ENCODE data around the gene ZNF436.

The ZNF436 gene

GRCh38 chr1:23366598-23366997, 3.0 kb downstream of the ZNF436 start:
- DNase-seq (ENCODE audit: low read depth in 2 of 2), result no peak

- DNase-seq (ENCODE audit: low read depth in 2 of 2), result no peak
Observed at GRCh38 chr1:23366146-23366545, 3.5 kb downstream of the ZNF436 start.

- no peak for DNase-seq (ENCODE audit: low read depth in 2 of 2)
Observed at GRCh38 chr1:23362218-23362713, 7.4 kb downstream of the ZNF436 start.

- no peak for DNase-seq (ENCODE audit: low read depth in 2 of 2)
Observed at GRCh38 chr1:23358310-23358875, 11.2 kb downstream of the ZNF436 start.

GRCh38 chr1:23357138-23357908, 12.3 kb downstream of the ZNF436 start:
- DNase-seq (ENCODE audit: low read depth in 2 of 2), result no peak

DNA sequence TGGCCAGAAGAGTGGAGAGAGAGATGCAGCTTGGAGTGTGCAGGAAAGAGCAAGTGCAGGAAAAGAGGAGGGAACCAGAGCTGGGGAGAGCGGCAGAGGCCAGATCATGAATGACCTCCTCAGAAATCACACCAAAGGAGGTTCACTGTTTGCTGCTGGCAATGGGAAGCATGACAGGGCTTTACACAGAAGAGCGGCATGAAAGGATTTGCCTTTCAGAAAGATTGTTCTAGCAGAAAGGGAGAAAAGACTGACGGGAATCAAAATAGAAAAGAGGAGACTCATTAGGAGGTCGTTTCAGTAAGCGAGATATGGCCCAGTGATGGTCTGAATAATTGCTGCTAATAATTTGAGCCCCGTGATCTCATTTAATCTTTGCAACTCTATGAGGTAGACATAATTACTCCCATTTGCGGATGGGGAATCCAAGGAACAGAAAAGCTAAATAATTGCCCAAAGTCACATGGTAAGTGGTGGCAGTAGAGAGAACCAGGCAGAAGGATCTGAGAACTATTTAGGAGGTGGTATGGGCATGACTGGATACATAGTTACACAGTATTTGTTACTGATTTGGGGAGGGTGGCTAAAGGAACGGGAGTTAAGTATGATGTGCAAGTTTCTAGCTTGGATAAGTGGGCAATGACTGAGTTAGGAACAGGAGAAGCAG, 13.0 kb downstream of the ZNF436 start:
- no peak for DNase-seq (ENCODE audit: low read depth in 2 of 2)

- no peak for DNase-seq (ENCODE audit: low read depth in 2 of 2)
Observed at GRCh38 chr1:23354245-23354644, 15.4 kb downstream of the ZNF436 start.

- DNase-seq (ENCODE audit: low read depth in 2 of 2), result no peak
Observed at GRCh38 chr1:23352096-23352695, 17.4 kb downstream of the ZNF436 start.

DNA sequence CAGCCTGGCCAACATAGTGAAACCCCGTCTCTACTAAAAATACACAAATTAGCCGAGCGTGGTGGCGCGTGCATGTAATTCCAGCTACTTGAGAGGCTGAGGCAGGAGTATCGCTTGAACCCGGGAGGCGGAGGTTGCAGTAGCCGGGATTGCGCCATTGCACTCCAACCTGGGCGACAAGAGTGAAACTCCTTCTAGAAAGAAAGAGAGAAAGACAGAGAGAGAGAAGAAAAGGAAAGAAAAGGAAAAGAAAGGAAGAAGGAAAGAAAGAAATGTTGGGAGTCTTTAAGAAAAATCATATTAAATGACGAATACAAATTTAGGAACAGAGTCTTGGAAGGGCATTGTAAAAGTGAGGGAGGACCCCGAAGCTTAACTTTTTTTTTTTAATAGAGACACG, 23.7 kb downstream of the ZNF436 start:
- DNase-seq (ENCODE audit: low read depth in 2 of 2), result no peak

DNA sequence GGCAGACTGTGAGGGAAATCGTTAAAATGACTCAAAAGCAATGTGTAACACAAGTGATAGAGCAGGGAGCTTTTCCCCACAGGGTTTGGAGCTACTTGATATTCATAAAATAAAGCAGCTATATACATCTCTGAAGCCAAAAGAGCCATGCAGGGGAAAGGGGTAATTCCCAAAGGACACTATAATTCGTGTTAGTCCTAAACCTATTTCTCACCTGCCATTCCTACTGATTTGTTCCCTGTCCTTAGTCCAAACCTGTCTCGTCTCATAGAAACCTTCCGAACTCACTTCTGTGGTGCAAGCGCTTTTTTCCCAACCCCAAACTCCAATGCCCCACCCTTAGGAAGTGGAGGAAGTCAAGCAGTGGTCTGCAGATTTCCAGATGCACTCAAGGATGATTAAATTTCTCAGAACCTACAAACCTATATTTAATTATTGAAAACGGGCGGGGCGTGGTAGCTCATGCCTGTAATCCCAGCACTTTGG, 24.6 kb downstream of the ZNF436 start:
- DNase-seq (ENCODE audit: low read depth in 2 of 2), result no peak

- DNase-seq (ENCODE audit: low read depth in 2 of 2), result peak; percentile 99 to 100
Observed at GRCh38 chr1:23344111-23344986, 25.3 kb downstream of the ZNF436 start, which contains the start of gene HNRNPR. HNRNPR (minus strand) TSS chr1:23344284; CDS start chr1:23341008, 3,276 bp downstream.

DNA sequence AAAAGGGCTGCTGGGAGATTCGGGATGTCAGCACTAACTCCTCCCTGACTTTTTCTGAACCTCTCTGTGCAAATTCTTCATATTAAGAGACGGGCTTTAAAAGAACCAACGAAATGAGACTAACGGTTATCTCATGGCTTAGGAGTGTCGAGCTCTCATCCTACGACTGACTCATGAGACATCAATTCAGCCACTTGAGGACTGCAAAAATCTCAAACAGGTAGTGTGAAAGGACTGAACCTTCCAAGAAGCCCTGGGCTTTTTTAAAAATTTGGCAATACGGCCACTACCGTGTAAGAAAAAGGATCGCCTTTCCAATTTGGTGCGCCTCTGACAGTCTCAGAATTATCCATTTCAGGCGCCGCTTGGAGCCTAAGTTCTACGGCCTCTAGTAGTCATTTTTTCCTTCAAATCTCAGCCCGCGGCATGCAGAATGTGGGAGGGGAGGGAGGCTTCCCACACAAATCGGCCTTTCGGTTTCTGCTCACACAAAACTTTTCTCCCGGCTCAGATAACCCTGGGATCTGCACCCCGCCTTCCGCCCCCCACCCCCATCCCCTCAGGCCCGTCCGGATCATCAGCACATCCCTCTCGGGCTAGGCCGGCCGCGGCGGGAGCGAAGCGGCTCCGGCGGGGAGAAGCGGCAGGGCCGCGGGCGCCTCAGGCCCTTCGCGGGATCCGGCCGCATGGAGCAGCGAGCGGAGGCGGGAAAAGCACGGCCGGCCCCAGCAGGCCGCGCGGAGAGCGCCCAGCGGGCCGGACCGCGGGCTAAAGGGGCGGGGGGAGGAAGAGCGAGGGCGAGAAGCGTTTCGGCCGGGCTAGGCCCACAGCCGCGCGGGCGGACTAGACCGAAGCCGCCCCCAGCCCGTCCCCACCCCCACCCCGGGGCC, 26.2 kb downstream of the ZNF436 start:
- DNase-seq (ENCODE audit: low read depth in 2 of 2), result peak; percentile 38 to 53

GRCh38 chr1:23341931-23342692, 27.5 kb downstream of the ZNF436 start:
- DNase-seq (ENCODE audit: low read depth in 2 of 2), result no peak

DNA sequence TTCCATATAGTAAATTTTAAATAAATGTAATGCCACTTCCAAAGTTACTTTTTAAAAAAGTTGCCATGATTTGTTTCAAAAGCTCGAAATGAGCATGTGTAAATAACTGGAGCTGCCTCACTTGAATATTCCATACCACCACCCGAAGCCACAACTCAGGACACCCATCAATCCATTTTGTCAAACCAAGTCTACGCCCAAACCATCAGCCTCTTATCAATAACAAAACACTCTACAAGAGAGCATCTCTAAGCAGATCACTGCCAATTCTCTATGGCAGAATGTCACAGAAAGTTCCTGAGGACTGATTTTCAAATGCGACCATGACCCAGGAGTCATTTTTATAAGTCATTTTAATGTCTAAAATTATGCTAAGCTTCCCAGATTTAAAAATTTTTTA, 30.0 kb downstream of the ZNF436 start:
- no peak for DNase-seq (ENCODE audit: low read depth in 2 of 2)

DNA sequence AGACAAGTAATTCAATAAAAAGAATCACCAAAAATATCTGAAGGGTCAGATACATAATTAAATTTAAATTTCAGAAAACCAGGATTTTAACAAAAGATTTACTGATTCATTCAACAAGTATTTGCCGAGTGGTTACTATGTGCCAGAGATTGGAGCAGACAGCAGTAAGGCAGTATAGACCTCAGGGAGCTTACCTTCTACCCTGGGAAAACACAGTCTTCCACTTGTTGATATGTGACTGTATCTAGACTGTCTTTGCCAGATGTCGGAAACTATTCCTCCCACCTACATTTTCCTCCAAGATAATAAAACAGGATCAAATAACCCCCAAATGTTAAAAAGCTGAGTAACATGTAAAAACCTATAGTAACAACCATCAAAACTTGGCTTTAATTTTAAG, 31.8 kb downstream of the ZNF436 start:
- no peak for DNase-seq (ENCODE audit: low read depth in 2 of 2)

DNA sequence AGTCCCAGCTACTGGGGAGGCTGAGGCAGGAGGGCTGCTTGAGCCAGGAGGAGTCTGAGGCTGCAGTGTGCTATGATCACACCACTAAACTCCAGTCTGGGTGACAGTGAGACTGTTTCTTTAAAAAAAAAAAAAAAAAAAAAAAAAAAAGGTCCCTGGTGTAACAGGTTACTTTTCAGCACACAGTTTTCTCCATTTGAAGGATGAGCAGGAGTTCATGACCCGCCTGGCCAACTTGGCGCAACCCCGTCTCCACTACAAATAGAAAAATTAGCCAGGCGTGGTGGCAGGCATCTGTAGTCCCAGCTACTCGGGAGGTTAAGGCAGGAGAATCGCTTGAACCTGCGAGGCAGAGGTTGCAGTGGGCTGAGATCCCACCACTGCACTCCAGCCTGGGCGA, 37.9 kb downstream of the ZNF436 start:
- DNase-seq (ENCODE audit: low read depth in 2 of 2), result no peak

DNA sequence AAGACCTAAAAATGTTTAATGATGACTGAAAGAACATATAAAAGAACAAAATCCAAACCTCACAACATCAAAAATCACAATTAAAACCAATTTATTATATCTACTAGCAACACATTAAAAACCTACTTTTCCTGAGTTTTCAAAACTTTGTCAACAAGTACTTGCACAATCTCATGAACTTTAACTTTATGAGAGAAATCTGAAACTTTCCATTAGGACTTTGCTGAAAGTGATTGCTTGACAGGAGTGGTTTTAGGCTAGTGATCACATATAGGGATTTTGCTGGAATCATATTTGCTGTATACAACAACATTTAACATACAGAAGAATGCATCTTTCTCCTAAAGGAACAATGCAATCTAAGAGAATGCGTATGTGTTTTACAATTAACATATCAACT, 38.8 kb downstream of the ZNF436 start:
- no peak for DNase-seq (ENCODE audit: low read depth in 2 of 2)

GRCh38 chr1:23325393-23325792, 44.2 kb downstream of the ZNF436 start:
- DNase-seq (ENCODE audit: low read depth in 2 of 2), result no peak

DNA sequence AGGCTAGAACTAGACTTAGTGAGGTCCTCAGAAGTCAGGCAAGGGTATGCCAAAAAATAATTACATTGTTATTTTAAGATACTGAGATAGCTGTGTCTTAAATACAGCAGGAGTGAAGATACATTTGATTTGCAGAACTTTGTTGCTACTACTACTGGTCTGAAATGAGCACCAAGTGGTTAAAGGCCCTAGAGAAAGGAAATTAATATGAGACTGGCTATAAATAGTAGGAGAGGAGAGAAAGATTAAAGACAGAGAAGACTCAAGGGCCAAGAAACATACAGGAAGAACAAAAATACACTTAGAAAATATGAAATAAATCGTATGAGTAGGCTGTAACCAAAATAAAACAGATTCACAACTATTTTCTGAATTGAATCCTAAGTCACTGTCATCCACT, 46.9 kb downstream of the ZNF436 start:
- DNase-seq (ENCODE audit: low read depth in 2 of 2), result no peak

Data from stimulated activated CD4-positive, alpha-beta T cell treated with anti-CD3 and anti-CD28 coated beads, Interleukin-15, amount 100 ng/mL, for 48 hours (primary cell).